Panc1 (cell line): ENCODE measurements around the gene CFAP57.

ENCODE experiments used
- POLR2AphosphoS5 ChIP-seq: IDR thresholded peaks from 2 replicates; pipeline ENCODE4 v1.6.1; 2012; ENCODE audit warnings: mild to moderate bottlenecking, low read depth, low read length, moderate library complexity
- TF ChIP-seq, protein P1 (sequence below): fragments of 450-650 bp; IDR thresholded peaks from 2 replicates; pipeline ENCODE4 v1.5.1; 2017; ENCODE audit warnings: mild to moderate bottlenecking
- TF ChIP-seq, protein P2 (sequence below), 2 experiments: IDR thresholded peaks; 2 replicates each; pipeline ENCODE4 v1.6.1; 2011 to 2012; ENCODE audit warnings: low read depth in 2 of 2, control low read depth in 1 of 2, low read length in 1 of 2, mild to moderate bottlenecking in 1 of 2, moderate library complexity in 1 of 2; ENCODE audit not compliant: insufficient read depth in 1 of 2

GRCh38 chr1:43235451-43236121, 63.5 kb downstream of the CFAP57 start:
- TF ChIP-seq, protein P1, sequence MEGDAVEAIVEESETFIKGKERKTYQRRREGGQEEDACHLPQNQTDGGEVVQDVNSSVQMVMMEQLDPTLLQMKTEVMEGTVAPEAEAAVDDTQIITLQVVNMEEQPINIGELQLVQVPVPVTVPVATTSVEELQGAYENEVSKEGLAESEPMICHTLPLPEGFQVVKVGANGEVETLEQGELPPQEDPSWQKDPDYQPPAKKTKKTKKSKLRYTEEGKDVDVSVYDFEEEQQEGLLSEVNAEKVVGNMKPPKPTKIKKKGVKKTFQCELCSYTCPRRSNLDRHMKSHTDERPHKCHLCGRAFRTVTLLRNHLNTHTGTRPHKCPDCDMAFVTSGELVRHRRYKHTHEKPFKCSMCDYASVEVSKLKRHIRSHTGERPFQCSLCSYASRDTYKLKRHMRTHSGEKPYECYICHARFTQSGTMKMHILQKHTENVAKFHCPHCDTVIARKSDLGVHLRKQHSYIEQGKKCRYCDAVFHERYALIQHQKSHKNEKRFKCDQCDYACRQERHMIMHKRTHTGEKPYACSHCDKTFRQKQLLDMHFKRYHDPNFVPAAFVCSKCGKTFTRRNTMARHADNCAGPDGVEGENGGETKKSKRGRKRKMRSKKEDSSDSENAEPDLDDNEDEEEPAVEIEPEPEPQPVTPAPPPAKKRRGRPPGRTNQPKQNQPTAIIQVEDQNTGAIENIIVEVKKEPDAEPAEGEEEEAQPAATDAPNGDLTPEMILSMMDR = no peak
- no peak for TF ChIP-seq POLR2AphosphoS5
- TF ChIP-seq, protein P2, sequence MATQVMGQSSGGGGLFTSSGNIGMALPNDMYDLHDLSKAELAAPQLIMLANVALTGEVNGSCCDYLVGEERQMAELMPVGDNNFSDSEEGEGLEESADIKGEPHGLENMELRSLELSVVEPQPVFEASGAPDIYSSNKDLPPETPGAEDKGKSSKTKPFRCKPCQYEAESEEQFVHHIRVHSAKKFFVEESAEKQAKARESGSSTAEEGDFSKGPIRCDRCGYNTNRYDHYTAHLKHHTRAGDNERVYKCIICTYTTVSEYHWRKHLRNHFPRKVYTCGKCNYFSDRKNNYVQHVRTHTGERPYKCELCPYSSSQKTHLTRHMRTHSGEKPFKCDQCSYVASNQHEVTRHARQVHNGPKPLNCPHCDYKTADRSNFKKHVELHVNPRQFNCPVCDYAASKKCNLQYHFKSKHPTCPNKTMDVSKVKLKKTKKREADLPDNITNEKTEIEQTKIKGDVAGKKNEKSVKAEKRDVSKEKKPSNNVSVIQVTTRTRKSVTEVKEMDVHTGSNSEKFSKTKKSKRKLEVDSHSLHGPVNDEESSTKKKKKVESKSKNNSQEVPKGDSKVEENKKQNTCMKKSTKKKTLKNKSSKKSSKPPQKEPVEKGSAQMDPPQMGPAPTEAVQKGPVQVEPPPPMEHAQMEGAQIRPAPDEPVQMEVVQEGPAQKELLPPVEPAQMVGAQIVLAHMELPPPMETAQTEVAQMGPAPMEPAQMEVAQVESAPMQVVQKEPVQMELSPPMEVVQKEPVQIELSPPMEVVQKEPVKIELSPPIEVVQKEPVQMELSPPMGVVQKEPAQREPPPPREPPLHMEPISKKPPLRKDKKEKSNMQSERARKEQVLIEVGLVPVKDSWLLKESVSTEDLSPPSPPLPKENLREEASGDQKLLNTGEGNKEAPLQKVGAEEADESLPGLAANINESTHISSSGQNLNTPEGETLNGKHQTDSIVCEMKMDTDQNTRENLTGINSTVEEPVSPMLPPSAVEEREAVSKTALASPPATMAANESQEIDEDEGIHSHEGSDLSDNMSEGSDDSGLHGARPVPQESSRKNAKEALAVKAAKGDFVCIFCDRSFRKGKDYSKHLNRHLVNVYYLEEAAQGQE (IDR thresholded peaks at IDR 0.05; ENCODE audit: insufficient read depth in 1 of 2, low read depth in 2 of 2, low read length in 1 of 2) = no peak
